ENCODE measurements around the gene KCNQ1.

DNA sequence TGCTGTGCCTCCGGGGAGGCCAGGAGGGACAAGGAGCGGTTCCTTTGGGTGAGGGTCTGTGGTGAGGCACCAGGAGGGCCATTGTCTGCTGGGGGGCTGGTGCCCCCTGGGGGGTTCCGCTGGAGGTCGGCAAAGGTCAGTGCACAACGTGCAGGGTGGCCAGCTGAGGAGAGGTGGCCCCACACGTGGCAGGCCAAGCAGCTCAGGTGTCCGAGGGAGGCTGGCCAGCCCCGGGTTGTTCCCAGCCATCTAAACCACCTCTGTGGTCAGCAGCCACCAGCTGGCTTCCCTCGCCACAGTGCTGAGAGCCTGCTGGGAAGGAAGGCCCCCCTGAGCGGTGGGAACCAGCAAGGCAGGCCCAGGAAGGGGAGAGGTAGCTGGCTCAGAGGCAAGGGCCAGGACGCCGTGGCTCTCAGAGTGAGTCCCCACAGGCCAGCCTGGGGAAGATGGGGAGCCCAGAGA is 40.0 kb upstream of the KCNQ1 start:
- TF ChIP-seq, protein P1, sequence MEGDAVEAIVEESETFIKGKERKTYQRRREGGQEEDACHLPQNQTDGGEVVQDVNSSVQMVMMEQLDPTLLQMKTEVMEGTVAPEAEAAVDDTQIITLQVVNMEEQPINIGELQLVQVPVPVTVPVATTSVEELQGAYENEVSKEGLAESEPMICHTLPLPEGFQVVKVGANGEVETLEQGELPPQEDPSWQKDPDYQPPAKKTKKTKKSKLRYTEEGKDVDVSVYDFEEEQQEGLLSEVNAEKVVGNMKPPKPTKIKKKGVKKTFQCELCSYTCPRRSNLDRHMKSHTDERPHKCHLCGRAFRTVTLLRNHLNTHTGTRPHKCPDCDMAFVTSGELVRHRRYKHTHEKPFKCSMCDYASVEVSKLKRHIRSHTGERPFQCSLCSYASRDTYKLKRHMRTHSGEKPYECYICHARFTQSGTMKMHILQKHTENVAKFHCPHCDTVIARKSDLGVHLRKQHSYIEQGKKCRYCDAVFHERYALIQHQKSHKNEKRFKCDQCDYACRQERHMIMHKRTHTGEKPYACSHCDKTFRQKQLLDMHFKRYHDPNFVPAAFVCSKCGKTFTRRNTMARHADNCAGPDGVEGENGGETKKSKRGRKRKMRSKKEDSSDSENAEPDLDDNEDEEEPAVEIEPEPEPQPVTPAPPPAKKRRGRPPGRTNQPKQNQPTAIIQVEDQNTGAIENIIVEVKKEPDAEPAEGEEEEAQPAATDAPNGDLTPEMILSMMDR (IDR thresholded peaks at IDR 0.05): no peak
- TF ChIP-seq POLR2A (IDR thresholded peaks at IDR 0.05): no peak
